ENCODE measurements around the gene NAALADL2.
"Not testable (repeated sequence)": the region's sequence is repeated elsewhere in the genome, so short reads cannot be mapped to it uniquely, and the experiment has no call there.

- not testable (repeated sequence) for TF ChIP-seq SUZ12 (IDR thresholded peaks at IDR 0.05; ENCODE audit: low read depth, low read length); PHF21A (CRISPR knock-in tag; IDR thresholded peaks at IDR 0.05); PHB2 (IDR thresholded peaks at IDR 0.05; ENCODE audit: partially characterized antibody); CREB1 (IDR thresholded peaks at IDR 0.05); CREB1 (CRISPR knock-in tag; IDR thresholded peaks at IDR 0.05); ZNF766 (CRISPR knock-in tag; IDR thresholded peaks at IDR 0.05; ENCODE audit: borderline replicate concordance); CREB3 (CRISPR knock-in tag; IDR thresholded peaks at IDR 0.05); ARNT (IDR thresholded peaks at IDR 0.05)
- TF ChIP-seq, protein P1, sequence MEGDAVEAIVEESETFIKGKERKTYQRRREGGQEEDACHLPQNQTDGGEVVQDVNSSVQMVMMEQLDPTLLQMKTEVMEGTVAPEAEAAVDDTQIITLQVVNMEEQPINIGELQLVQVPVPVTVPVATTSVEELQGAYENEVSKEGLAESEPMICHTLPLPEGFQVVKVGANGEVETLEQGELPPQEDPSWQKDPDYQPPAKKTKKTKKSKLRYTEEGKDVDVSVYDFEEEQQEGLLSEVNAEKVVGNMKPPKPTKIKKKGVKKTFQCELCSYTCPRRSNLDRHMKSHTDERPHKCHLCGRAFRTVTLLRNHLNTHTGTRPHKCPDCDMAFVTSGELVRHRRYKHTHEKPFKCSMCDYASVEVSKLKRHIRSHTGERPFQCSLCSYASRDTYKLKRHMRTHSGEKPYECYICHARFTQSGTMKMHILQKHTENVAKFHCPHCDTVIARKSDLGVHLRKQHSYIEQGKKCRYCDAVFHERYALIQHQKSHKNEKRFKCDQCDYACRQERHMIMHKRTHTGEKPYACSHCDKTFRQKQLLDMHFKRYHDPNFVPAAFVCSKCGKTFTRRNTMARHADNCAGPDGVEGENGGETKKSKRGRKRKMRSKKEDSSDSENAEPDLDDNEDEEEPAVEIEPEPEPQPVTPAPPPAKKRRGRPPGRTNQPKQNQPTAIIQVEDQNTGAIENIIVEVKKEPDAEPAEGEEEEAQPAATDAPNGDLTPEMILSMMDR (CRISPR knock-in tag; IDR thresholded peaks at IDR 0.05) = not testable (repeated sequence)
- TF ChIP-seq, protein P2, sequence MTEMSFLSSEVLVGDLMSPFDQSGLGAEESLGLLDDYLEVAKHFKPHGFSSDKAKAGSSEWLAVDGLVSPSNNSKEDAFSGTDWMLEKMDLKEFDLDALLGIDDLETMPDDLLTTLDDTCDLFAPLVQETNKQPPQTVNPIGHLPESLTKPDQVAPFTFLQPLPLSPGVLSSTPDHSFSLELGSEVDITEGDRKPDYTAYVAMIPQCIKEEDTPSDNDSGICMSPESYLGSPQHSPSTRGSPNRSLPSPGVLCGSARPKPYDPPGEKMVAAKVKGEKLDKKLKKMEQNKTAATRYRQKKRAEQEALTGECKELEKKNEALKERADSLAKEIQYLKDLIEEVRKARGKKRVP (CRISPR knock-in tag; IDR thresholded peaks at IDR 0.05) = not testable (repeated sequence)
- TF ChIP-seq, protein P3, sequence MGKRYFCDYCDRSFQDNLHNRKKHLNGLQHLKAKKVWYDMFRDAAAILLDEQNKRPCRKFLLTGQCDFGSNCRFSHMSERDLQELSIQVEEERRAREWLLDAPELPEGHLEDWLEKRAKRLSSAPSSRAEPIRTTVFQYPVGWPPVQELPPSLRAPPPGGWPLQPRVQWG (CRISPR knock-in tag; IDR thresholded peaks at IDR 0.05; ENCODE audit: borderline replicate concordance, low read depth) = not testable (repeated sequence)
- TF ChIP-seq, protein P4, sequence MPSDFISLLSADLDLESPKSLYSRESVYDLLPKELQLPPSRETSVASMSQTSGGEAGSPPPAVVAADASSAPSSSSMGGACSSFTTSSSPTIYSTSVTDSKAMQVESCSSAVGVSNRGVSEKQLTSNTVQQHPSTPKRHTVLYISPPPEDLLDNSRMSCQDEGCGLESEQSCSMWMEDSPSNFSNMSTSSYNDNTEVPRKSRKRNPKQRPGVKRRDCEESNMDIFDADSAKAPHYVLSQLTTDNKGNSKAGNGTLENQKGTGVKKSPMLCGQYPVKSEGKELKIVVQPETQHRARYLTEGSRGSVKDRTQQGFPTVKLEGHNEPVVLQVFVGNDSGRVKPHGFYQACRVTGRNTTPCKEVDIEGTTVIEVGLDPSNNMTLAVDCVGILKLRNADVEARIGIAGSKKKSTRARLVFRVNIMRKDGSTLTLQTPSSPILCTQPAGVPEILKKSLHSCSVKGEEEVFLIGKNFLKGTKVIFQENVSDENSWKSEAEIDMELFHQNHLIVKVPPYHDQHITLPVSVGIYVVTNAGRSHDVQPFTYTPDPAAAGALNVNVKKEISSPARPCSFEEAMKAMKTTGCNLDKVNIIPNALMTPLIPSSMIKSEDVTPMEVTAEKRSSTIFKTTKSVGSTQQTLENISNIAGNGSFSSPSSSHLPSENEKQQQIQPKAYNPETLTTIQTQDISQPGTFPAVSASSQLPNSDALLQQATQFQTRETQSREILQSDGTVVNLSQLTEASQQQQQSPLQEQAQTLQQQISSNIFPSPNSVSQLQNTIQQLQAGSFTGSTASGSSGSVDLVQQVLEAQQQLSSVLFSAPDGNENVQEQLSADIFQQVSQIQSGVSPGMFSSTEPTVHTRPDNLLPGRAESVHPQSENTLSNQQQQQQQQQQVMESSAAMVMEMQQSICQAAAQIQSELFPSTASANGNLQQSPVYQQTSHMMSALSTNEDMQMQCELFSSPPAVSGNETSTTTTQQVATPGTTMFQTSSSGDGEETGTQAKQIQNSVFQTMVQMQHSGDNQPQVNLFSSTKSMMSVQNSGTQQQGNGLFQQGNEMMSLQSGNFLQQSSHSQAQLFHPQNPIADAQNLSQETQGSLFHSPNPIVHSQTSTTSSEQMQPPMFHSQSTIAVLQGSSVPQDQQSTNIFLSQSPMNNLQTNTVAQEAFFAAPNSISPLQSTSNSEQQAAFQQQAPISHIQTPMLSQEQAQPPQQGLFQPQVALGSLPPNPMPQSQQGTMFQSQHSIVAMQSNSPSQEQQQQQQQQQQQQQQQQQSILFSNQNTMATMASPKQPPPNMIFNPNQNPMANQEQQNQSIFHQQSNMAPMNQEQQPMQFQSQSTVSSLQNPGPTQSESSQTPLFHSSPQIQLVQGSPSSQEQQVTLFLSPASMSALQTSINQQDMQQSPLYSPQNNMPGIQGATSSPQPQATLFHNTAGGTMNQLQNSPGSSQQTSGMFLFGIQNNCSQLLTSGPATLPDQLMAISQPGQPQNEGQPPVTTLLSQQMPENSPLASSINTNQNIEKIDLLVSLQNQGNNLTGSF (CRISPR knock-in tag; IDR thresholded peaks at IDR 0.05) = not testable (repeated sequence)
Measured at GRCh38 chr3:175460849-175461399, 601.8 kb downstream of the NAALADL2 start.
